Suppressor macrophage treated with lipopolysaccharide for 1 hour (primary cell): Measurements from ENCODE around the gene YIPF3.
"Not testable (repeated sequence)": the region's sequence is repeated elsewhere in the genome, so short reads cannot be mapped to it uniquely, and the experiment has no call there.

ENCODE experiments used
- DNase-seq, 3 donors: peaks; one replicate each; pipeline ENCODE4 v3.0.0-alpha.2; 2020 to 2022

YIPF3 gene

GRCh38 chr6:43516697-43517504 is at the start of gene YIPF3, which contains the start of gene POLR1C:
TSS of gene YIPF3 (minus strand) at chr6:43516926. CDS start at chr6:43516807, 119 bp downstream.
TSS of gene POLR1C (plus strand) at chr6:43517089. CDS start at chr6:43517110, 21 bp downstream.
- peak; percentile 98 to 100 (median 99) for DNase-seq

GRCh38 chr6:43559328-43559727 is 42.6 kb upstream of the YIPF3 start:
- no peak for DNase-seq

- DNase-seq, result not testable (repeated sequence)
These were observed 40.9 kb upstream of the YIPF3 start for GRCh38 chr6:43557620-43558019.

GRCh38 chr6:43547222-43547621 is 30.5 kb upstream of the YIPF3 start:
- peak; percentile 6 to 45 (median 42) for DNase-seq

GRCh38 chr6:43544461-43544860 is 27.7 kb upstream of the YIPF3 start:
- DNase-seq, result no peak

GRCh38 chr6:43541774-43542471 is 25.2 kb upstream of the YIPF3 start:
- DNase-seq, result no peak

GRCh38 chr6:43540507-43540906 is 23.8 kb upstream of the YIPF3 start:
- DNase-seq, result no peak

- not testable (repeated sequence) for DNase-seq
These were observed 22.7 kb upstream of the YIPF3 start for GRCh38 chr6:43539409-43539808.

GRCh38 chr6:43538986-43539385 is 22.3 kb upstream of the YIPF3 start:
- not testable (repeated sequence) for DNase-seq

GRCh38 chr6:43532201-43532600 is 15.5 kb upstream of the YIPF3 start:
- no peak for DNase-seq

- DNase-seq, result no peak
These were observed 7.8 kb upstream of the YIPF3 start for GRCh38 chr6:43524483-43524961.

- no peak for DNase-seq
These were observed 6.6 kb upstream of the YIPF3 start for GRCh38 chr6:43523284-43523683.

GRCh38 chr6:43522547-43523261 is 6.0 kb upstream of the YIPF3 start:
- no peak for DNase-seq

GRCh38 chr6:43521836-43522235 is 5.1 kb upstream of the YIPF3 start:
- no peak for DNase-seq

GRCh38 chr6:43520097-43520496 is 3.4 kb upstream of the YIPF3 start:
- no peak for DNase-seq

- no peak for DNase-seq
These were observed 1.0 kb upstream of the YIPF3 start for GRCh38 chr6:43517505-43518357.

GRCh38 chr6:43516367-43516696 is 394 bp downstream of the YIPF3 start:
- no peak for DNase-seq

GRCh38 chr6:43515808-43516207 is 918 bp downstream of the YIPF3 start:
- DNase-seq, result no peak

GRCh38 chr6:43511824-43512415 is 4.8 kb downstream of the YIPF3 start:
- DNase-seq, result no peak

GRCh38 chr6:43510827-43511163 is 5.9 kb downstream of the YIPF3 start:
- no peak for DNase-seq

- peak; percentile 83 to 95 (median 91) for DNase-seq
These were observed 6.5 kb downstream of the YIPF3 start, which contains the start of gene LRRC73 for GRCh38 chr6:43509984-43510826. TSS of gene LRRC73 (minus strand) at chr6:43510346. CDS start at chr6:43509785, 561 bp downstream.
